Measurements from ENCODE around the gene PIGB. TPM values are rescaled to one million over a fixed set of nuclear protein-coding genes. Genes with fewer than 3 reads are reported as not detected.

Gene PIGB
- total RNA-seq, 2 donors from 2014 or later = 18.4 to 27.5 TPM

Other genes with a start within 250 kb of the PIGB start
- gene RSL24D1, start 122.3 kb upstream of the PIGB start, total RNA-seq = 10 to 100 TPM; 76.0 to 76.1 TPM
- 100 to 1,000 TPM; 136 to 243 TPM for gene RAB27A, start 29.4 kb upstream of the PIGB start, total RNA-seq
- gene PIGBOS1, start 99 bp upstream of the PIGB start, total RNA-seq = 10 to 100 TPM; 13.2 to 13.3 TPM
- gene CCPG1, start 89.1 kb downstream of the PIGB start, total RNA-seq = 10 to 100 TPM; 22.5 to 36.9 TPM
- gene PIERCE2, start 89.3 kb downstream of the PIGB start, total RNA-seq = not detected
- gene DNAAF4, start 189.0 kb downstream of the PIGB start, total RNA-seq = not detected

All from natural killer cell treated with Interleukin-12 subunit alpha and Interleukin-12 subunit beta and Interleukin-15 and Interleukin-18, amount 100 ng/mL, for 72 hours (primary cell).